Common myeloid progenitor, CD34-positive (primary cell): Measurements from ENCODE around the gene ZBTB16.

ENCODE experiments used
- CTCF ChIA-PET: fragments of 350-600 bp; sonication (Branson Sonifier 250); formaldehyde crosslinking; loops from one replicate; lab custom pipeline; 2021; ENCODE audit warnings: antibody characterized with exemption; lab: Charles Lee
- POLR2A ChIA-PET: fragments of 350-600 bp; sonication (Branson Sonifier 250); formaldehyde crosslinking; loops from one replicate; lab custom pipeline; 2021; ENCODE audit warnings: antibody characterized with exemption; lab: Charles Lee
- DNase-seq, 3 donors: peaks; one replicate each; pipeline versions ENCODE4 v3.0.0 to v3.0.0-alpha.2; 2013
- H3K27ac ChIP-seq, 2 experiments: 1 replicate in 1 of 2; 2 replicates in 1 of 2; pipeline ENCODE4 v1.7.0; 2013; ENCODE audit warnings: inconsistent platforms in 2 of 2, low read length in 2 of 2, mild to moderate bottlenecking in 2 of 2, low read depth in 1 of 2, moderate library complexity in 1 of 2; ENCODE audit not compliant: severe bottlenecking in 2 of 2, insufficient read depth in 1 of 2, poor library complexity in 1 of 2
- H3K27me3 ChIP-seq, 5 experiments: replicated peaks in 2 of 5; 1 replicate in 3 of 5; 2 replicates in 2 of 5; pipeline versions ENCODE4 v1.6.1 to v1.7.0; 2013; ENCODE audit warnings: low read length in 4 of 5, mild to moderate bottlenecking in 2 of 5, moderate library complexity in 2 of 5, inconsistent platforms in 1 of 5; ENCODE audit not compliant: insufficient read depth in 5 of 5, control insufficient read depth in 4 of 5
- H3K36me3 ChIP-seq, 4 experiments: 1 replicate in 2 of 4; 2 replicates in 2 of 4; pipeline versions ENCODE4 v1.6.1 to v1.7.0; 2013; ENCODE audit warnings: low read length in 3 of 4, control low read depth in 1 of 4, mild to moderate bottlenecking in 1 of 4; ENCODE audit not compliant: control insufficient read depth in 4 of 4, insufficient read depth in 4 of 4
- H3K4me1 ChIP-seq, 4 experiments: 1 replicate in 3 of 4; 2 replicates in 1 of 4; pipeline versions ENCODE4 v1.6.1 to v1.7.1; 2013; ENCODE audit warnings: low read length in 3 of 4, mild to moderate bottlenecking in 3 of 4, control low read depth in 1 of 4, inconsistent platforms in 1 of 4, moderate library complexity in 1 of 4; ENCODE audit not compliant: control insufficient read depth in 4 of 4, insufficient read depth in 4 of 4; ENCODE audit errors: control extremely low read depth in 1 of 4
- H3K4me3 ChIP-seq, 7 experiments: 1 replicate in 4 of 7; 2 replicates in 3 of 7; pipeline versions ENCODE4 v1.5.1 to v1.7.0; 2013; ENCODE audit warnings: mild to moderate bottlenecking in 7 of 7, low read length in 6 of 7, moderate library complexity in 6 of 7, inconsistent platforms in 2 of 7, low read depth in 2 of 7, control low read depth in 1 of 7; ENCODE audit not compliant: insufficient read depth in 4 of 7, control insufficient read depth in 1 of 7; ENCODE audit errors: extremely low read depth in 1 of 7
- H3K9me3 ChIP-seq, 5 experiments: 1 replicate in 4 of 5; 2 replicates in 1 of 5; pipeline versions ENCODE4 v1.6.1 to v1.7.1; 2013; ENCODE audit warnings: low read length in 4 of 5, mild to moderate bottlenecking in 2 of 5, inconsistent platforms in 1 of 5, low read depth in 1 of 5, moderate library complexity in 1 of 5; ENCODE audit not compliant: control insufficient read depth in 4 of 5, insufficient read depth in 2 of 5; ENCODE audit errors: control extremely low read depth in 1 of 5
- WGBS: methylation state at CpG from one replicate; pipeline ENCODE4 v1.1.5; 2013; ENCODE audit not compliant: insufficient coverage; 5-methylcytosine and 5-hydroxymethylcytosine counted together

ZBTB16 gene

DNA sequence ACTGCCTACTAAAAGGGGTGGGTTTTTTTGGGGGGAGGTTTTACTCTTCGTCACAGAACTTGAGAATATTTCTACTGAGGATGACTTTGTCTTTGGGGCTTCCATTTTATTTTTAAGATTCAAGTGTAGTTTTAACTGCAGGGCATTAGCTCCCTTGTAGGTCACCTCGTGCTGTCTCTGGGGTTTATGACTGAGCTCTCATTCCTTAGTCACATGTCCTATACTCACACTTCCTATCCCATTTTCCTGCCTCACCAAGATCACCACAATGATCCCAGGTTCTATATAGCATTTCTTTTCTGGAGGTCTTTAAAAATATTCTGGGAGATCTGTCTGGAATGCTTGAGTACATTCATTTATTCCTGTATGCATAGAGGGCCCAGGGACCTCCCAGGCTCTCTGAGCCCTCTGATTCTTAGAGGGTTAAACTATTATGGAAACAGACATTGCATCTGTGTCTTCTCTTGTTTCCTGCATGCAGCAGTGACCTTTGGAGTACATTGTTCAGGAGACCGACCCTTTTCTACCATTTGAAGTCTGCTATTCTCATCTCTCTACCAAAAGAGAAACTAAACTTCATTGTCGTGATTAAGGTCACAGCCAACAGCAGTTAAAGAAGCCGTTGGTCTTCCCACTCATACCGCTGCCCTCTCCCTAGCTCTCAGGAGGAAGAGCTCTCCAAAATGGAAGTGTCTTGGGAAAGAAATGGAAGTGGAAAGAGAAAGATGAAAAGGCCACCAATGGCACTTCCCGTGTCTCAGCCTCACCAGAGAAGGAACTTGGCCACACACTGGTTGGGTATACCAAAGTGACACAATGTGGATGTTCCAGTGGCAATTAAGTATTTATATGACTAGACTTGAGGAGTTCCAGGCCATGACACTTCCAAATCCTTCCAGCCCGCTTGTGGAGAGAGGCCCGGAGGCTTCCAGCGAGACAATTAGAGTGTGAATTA, 77.5 kb downstream of the ZBTB16 start:
- WGBS, result 51% methylated on average over 5 of the region's 10 CpGs
- H3K27me3 ChIP-seq, result no peaks in the 10 kb centered on the region
- H3K4me1 ChIP-seq, result peaks cover 28 to 82% (median 54%) of the 10 kb centered on the region in 4 experiments
- ChIA-PET CTCF (interaction anchor here (0.7 to 6.3 kb wide), 8 partner anchors 10 to 79 kb away, joined by 3 to 41 read pairs (median 8); no protein-coding TSS in a partner anchor), POLR2A (interaction anchor here (0.5 to 1.9 kb wide), 4 partner anchors 39 to 1996 kb away, joined by 3 to 9 read pairs (median 4); no protein-coding TSS in a partner anchor)
- no peaks in the 10 kb centered on the region for H3K36me3 ChIP-seq
- peak in 2 of 3 donors; percentile 32 to 46 for DNase-seq
- no peaks in the 10 kb centered on the region for H3K9me3 ChIP-seq
- H3K27ac ChIP-seq, result peak overlapping the region in 1 of 2 experiments; percentile 45
- H3K4me3 ChIP-seq, result peak overlapping the region in 2 of 7 experiments; percentile 36 to 56

- Histone ChIP-seq H3K27ac (no peak overlapping the region), H3K4me3 (no peak overlapping the region), H3K27me3 (no peaks in the 10 kb centered on the region), H3K36me3 (no peaks in the 10 kb centered on the region), H3K4me1 (peaks cover 28 to 76% (median 54%) of the 10 kb centered on the region in 4 experiments), H3K9me3 (no peaks in the 10 kb centered on the region)
- ChIA-PET POLR2A (no interaction called here), CTCF (interaction anchor here (1.5 to 6.3 kb wide), 4 partner anchors 9 to 102 kb away, joined by 5 to 41 read pairs (median 36); no protein-coding TSS in a partner anchor)
- 100% methylated on average over 5 of the region's 6 CpGs for WGBS
- no peak for DNase-seq
Observed at GRCh38 chr11:114137838-114138237, 78.3 kb downstream of the ZBTB16 start.

GRCh38 chr11:114138411-114138810, 78.9 kb downstream of the ZBTB16 start:
- ChIA-PET CTCF (interaction anchor here (1.5 to 6.3 kb wide), 3 partner anchors 8 to 102 kb away, joined by 5 to 41 read pairs (median 38); no protein-coding TSS in a partner anchor), POLR2A (no interaction called here)
- peak in 1 of 3 donors; percentile 31 for DNase-seq
- Histone ChIP-seq H3K27me3 (no peaks in the 10 kb centered on the region), H3K4me3 (no peak overlapping the region), H3K4me1 (peaks cover 28 to 75% (median 54%) of the 10 kb centered on the region in 4 experiments), H3K9me3 (no peaks in the 10 kb centered on the region), H3K36me3 (no peaks in the 10 kb centered on the region), H3K27ac (no peak overlapping the region)
- whole genome bisulfite sequencing, result 100% methylated on average over 1 of the region's 4 CpGs

- H3K4me3 ChIP-seq, result no peak overlapping the region
- 100% methylated on average over 13 of the region's 13 CpGs for WGBS
- no peak for DNase-seq
- H3K27ac ChIP-seq, result no peak overlapping the region
- POLR2A ChIA-PET, result interaction anchor here (0.8 kb wide), 1 partner anchor 80 kb away, joined by 3 read pairs; no protein-coding TSS in a partner anchor
- no peaks in the 10 kb centered on the region for H3K36me3 ChIP-seq
- CTCF ChIA-PET, result interaction anchor here (1.0 to 3.8 kb wide), 8 partner anchors 17 to 120 kb away, joined by 3 to 12 read pairs (median 4); no protein-coding TSS in a partner anchor
- peaks cover 24 to 56% (median 46%) of the 10 kb centered on the region in 4 experiments for H3K4me1 ChIP-seq
- H3K9me3 ChIP-seq, result no peaks in the 10 kb centered on the region
- no peaks in the 10 kb centered on the region for H3K27me3 ChIP-seq
Observed at GRCh38 chr11:114140826-114141225, 81.3 kb downstream of the ZBTB16 start.

DNA sequence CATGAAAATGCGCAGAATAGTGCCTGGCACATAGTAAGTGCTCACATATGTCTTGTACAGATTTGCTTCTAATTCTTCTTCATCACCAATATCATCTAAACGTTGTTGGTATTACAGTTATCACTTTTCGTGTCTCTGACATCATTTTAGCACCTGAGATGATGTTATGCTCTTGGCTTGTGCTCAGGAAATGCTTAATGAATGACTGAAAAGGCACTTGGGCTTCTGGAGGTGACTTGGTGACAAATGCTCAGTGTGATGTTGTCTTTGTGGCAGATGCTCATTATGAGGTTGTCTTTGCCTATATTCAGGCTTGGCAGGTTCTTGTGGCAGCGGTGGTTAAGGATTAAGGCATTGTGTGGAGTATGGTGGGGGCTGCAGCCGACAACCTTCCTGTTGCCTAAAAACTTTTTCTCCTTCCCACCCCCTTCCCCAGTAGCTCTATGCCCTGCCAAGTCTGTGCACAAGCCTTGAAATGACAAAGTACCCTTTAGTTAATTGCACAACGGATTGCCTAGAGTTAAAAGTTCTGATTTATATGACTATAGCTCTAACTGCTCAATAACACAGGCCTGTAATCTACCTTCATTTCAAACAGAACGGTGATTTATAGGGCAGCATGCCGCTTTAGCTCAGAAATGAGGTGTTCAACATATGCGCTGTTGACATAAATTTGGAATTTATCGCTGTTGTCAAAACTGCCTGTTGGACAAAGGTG, 82.5 kb downstream of the ZBTB16 start:
- Histone ChIP-seq H3K4me3 (no peak overlapping the region), H3K9me3 (no peaks in the 10 kb centered on the region), H3K27me3 (no peaks in the 10 kb centered on the region), H3K36me3 (no peaks in the 10 kb centered on the region), H3K4me1 (peaks cover 15 to 44% (median 34%) of the 10 kb centered on the region in 4 experiments), H3K27ac (no peak overlapping the region)
- POLR2A ChIA-PET, result no interaction called here
- WGBS, result 97% methylated on average over 3 of the region's 10 CpGs
- CTCF ChIA-PET, result interaction anchor here (1.2 to 3.8 kb wide), 8 partner anchors 18 to 119 kb away, joined by 3 to 12 read pairs (median 4); no protein-coding TSS in a partner anchor
- no peak for DNase-seq

DNA sequence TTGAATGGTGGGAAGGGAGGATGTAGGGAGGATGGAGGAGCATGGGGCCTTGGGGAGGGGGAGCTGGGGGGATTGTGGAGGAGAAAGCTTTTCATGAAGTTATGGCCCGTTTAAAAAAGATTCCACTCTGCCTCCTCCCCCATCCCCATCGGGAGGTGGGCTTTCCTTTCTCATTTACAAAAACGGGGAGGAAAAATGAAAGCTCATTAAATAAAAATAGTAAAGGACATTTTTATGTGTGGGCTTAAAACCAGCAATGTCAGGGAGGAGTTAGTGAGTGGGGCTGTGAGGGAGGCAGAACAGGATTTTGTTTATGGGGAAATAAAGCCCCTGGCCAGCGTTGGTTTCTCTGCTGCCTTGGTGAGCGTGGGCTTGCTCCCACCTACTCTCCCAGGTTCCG, 83.2 kb downstream of the ZBTB16 start:
- POLR2A ChIA-PET, result interaction anchor here (0.7 kb wide), 1 partner anchor 12 kb away, joined by 3 read pairs; no protein-coding TSS in a partner anchor
- CTCF ChIA-PET, result interaction anchor here (1.2 to 3.8 kb wide), 5 partner anchors 26 to 82 kb away, joined by 4 to 12 read pairs (median 6); no protein-coding TSS in a partner anchor
- no peaks in the 10 kb centered on the region for H3K9me3 ChIP-seq
- H3K4me3 ChIP-seq, result no peak overlapping the region
- no peaks in the 10 kb centered on the region for H3K36me3 ChIP-seq
- H3K27me3 ChIP-seq, result no peaks in the 10 kb centered on the region
- WGBS, result 96% methylated on average over 3 of the region's 6 CpGs
- H3K27ac ChIP-seq, result no peak overlapping the region
- DNase-seq, result no peak
- H3K4me1 ChIP-seq, result peaks cover 11 to 43% (median 30%) of the 10 kb centered on the region in 4 experiments
